ENCODE data around the gene LAMA3.

- no peak for TF ChIP-seq CTCF (IDR thresholded peaks at IDR 0.05)
- no peak for TF ChIP-seq POLR2A (IDR thresholded peaks at IDR 0.05)
Observed at GRCh38 chr18:23930002-23930401, 240.7 kb downstream of the LAMA3 start.
